Sigmoid colon (tissue), 7 donors: ENCODE data around the gene ALDH3A1. TPM values are rescaled to one million over a fixed set of nuclear protein-coding genes. Genes with fewer than 3 reads are reported as not detected.

Experiments
- DNase-seq: peaks from one replicate; pipeline ENCODE4 v3.0.0-alpha.2; 2019
- H3K27ac ChIP-seq, 4 donors: fragments of 200-600 bp; sonication (generic); one replicate each; pipeline ENCODE4 v1.5.1; 2016 to 2019; ENCODE audit warnings: mild to moderate bottlenecking in 1 of 4
- H3K27me3 ChIP-seq, 3 donors: fragments of 200-600 bp; sonication (generic); one replicate each; pipeline ENCODE4 v1.5.1; 2019; ENCODE audit warnings: mild to moderate bottlenecking in 1 of 3
- H3K36me3 ChIP-seq, 4 donors: fragments of 200-600 bp; sonication (generic); one replicate each; pipeline ENCODE4 v1.5.1; 2016 to 2019
- H3K4me1 ChIP-seq, 4 donors: fragments of 200-600 bp; sonication (generic); one replicate each; pipeline ENCODE4 v1.5.1; 2017 to 2019
- H3K4me3 ChIP-seq, 4 donors: fragments of 200-600 bp; sonication (generic); one replicate each; pipeline ENCODE4 v1.5.1; 2017 to 2019; ENCODE audit warnings: mild to moderate bottlenecking in 2 of 4, moderate library complexity in 1 of 4
- H3K9me3 ChIP-seq, 4 donors: fragments of 200-600 bp in 3 of 4; sonication (generic) in 3 of 4; one replicate each; pipeline versions ENCODE4 v1.5.1 to v1.6.1; 2013 to 2019
- CTCF ChIP-seq, 4 experiments: fragments of 450-650 bp in 3 of 4; fragments of 200-600 bp in 1 of 4; IDR thresholded peaks; one replicate each; pipeline ENCODE4 v1.5.1; 2016 to 2019; ENCODE audit warnings: antibody characterized with exemption in 4 of 4, mild to moderate bottlenecking in 3 of 4, moderate library complexity in 2 of 4
- EP300 ChIP-seq, 4 donors: sonication (generic); formaldehyde crosslinking; IDR thresholded peaks; one replicate each; pipeline ENCODE4 v1.6.1; 2017; ENCODE audit warnings: antibody characterized with exemption in 4 of 4
- POLR2A ChIP-seq, 2 donors: fragments of 450-650 bp; IDR thresholded peaks; one replicate each; pipeline ENCODE4 v1.6.1; 2016; ENCODE audit warnings: antibody characterized with exemption in 2 of 2, mild to moderate bottlenecking in 2 of 2, moderate library complexity in 2 of 2
- POLR2AphosphoS5 ChIP-seq, 4 donors: sonication (generic); formaldehyde crosslinking; IDR thresholded peaks; one replicate each; pipeline ENCODE4 v1.6.1; 2017; ENCODE audit warnings: antibody characterized with exemption in 4 of 4
- WGBS, 2 donors: extraction: QIAGEN DNeasy Blood & Tissue Kit; methylation state at CpG; one replicate each; pipeline ENCODE4 v1.1.7; 2013; 5-methylcytosine and 5-hydroxymethylcytosine counted together
- intact Hi-C: fragments of 100-400 bp; cut with DNase I; formaldehyde crosslinking; loops from one replicate; pipeline ENCODE4 v1.15.1; 2023
- polyA plus RNA-seq, 3 donors: library from polyadenylated mRNA; stranded (reverse); fragments of 200-250 nt; gene quantifications; one replicate each; pipeline ENCODE4 v1.2.3, GENCODE V29; 2013
- total RNA-seq, 4 donors: library from RNA; depleted of rRNA; stranded (reverse); fragments of >200 nt; gene quantifications; one replicate each; pipeline ENCODE4 v1.1.0, GENCODE V29; 2016
- donor health status: healthy with polysubstance abuse.
- donor health status: Bipolar disorder and iron deficiency.
- donor health status: healthy.

Gene ALDH3A1
- total and polyA plus RNA-seq, 7 donors, result 0.16 to 6.0 (median 1.1) TPM

GRCh38 chr17:19723964-19724363 is 24.1 kb downstream of the ALDH3A1 start:
- DNase-seq, result no peak
- peaks cover 0 to 41% (median 35%) of the 10 kb centered on the region in 4 donors for H3K4me1 ChIP-seq
- WGBS, 2 donors, result 94 to 99% methylated on average over 1 of the region's 1 CpG
- intact Hi-C loops, result no loop called here
- no peaks in the 10 kb centered on the region for H3K9me3 ChIP-seq
- peak overlapping the region; percentile 58 to 93 (median 69) for H3K27ac ChIP-seq
- no peaks in the 10 kb centered on the region for H3K27me3 ChIP-seq
- peak overlapping the region in 1 of 4 donors; percentile 44 for H3K4me3 ChIP-seq
- TF ChIP-seq EP300 (IDR thresholded peaks at IDR 0.05) (no peak), POLR2A (IDR thresholded peaks at IDR 0.05) (no peak)
- no peaks in the 10 kb centered on the region for H3K36me3 ChIP-seq

- no peaks in the 10 kb centered on the region for H3K36me3 ChIP-seq
- no peaks in the 10 kb centered on the region for H3K27me3 ChIP-seq
- no peak overlapping the region for H3K4me3 ChIP-seq
- peaks cover 0 to 14% (median 13%) of the 10 kb centered on the region in 4 donors for H3K4me1 ChIP-seq
- TF ChIP-seq CTCF (IDR thresholded peaks at IDR 0.05), result no peak
- no peak for TF ChIP-seq POLR2A (IDR thresholded peaks at IDR 0.05)
- no peak for TF ChIP-seq EP300 (IDR thresholded peaks at IDR 0.05)
- no peak for TF ChIP-seq POLR2AphosphoS5 (IDR thresholded peaks at IDR 0.05)
- intact Hi-C loops, result no loop called here
- DNase-seq, result no peak
- 36 to 50% methylated on average over 9 of the region's 9 CpGs for WGBS, 2 donors
- H3K27ac ChIP-seq, result no peak overlapping the region
- H3K9me3 ChIP-seq, result no peaks in the 10 kb centered on the region
Observed at GRCh38 chr17:19720631-19721426, 27.3 kb downstream of the ALDH3A1 start.

GRCh38 chr17:19720210-19720475 is 28.0 kb downstream of the ALDH3A1 start:
- intact Hi-C loops, result no loop called here
- Histone ChIP-seq H3K27ac (no peak overlapping the region), H3K27me3 (no peaks in the 10 kb centered on the region), H3K4me1 (peaks cover 0 to 13% (median 12%) of the 10 kb centered on the region in 4 donors), H3K9me3 (no peaks in the 10 kb centered on the region), H3K4me3 (no peak overlapping the region), H3K36me3 (no peaks in the 10 kb centered on the region)
- DNase-seq, result no peak
- no peak for TF ChIP-seq POLR2A (IDR thresholded peaks at IDR 0.05)
- 71 to 83% methylated on average over 5 of the region's 5 CpGs for WGBS, 2 donors

- WGBS, 2 donors, result 93 to 96% methylated on average over 23 of the region's 23 CpGs
Observed at GRCh38 chr17:19719355-19720209, 28.5 kb downstream of the ALDH3A1 start.

GRCh38 chr17:19718613-19719354 is 29.3 kb downstream of the ALDH3A1 start:
- intact Hi-C loops, result no loop called here
- Histone ChIP-seq H3K27ac (no peak overlapping the region), H3K36me3 (no peaks in the 10 kb centered on the region), H3K4me3 (no peak overlapping the region), H3K4me1 (peaks cover 0 to under 1% (median 0%) of the 10 kb centered on the region in 4 donors), H3K9me3 (no peaks in the 10 kb centered on the region), H3K27me3 (no peaks in the 10 kb centered on the region)
- DNase-seq, result no peak
- TF ChIP-seq EP300 (IDR thresholded peaks at IDR 0.05) (no peak), POLR2A (IDR thresholded peaks at IDR 0.05) (no peak), POLR2AphosphoS5 (IDR thresholded peaks at IDR 0.05) (no peak), CTCF (IDR thresholded peaks at IDR 0.05) (no peak)
- WGBS, 2 donors, result 85 to 87% methylated on average over 18 of the region's 18 CpGs

More at GRCh38 chr17:19719355-19720209, 28.5 kb downstream of the ALDH3A1 start:
- DNase-seq, result no peak
- H3K27ac ChIP-seq, result no peak overlapping the region
- intact Hi-C loops, result no loop called here
- H3K9me3 ChIP-seq, result no peaks in the 10 kb centered on the region
- TF ChIP-seq POLR2A (IDR thresholded peaks at IDR 0.05) (no peak), CTCF (IDR thresholded peaks at IDR 0.05) (no peak), EP300 (IDR thresholded peaks at IDR 0.05) (no peak), POLR2AphosphoS5 (IDR thresholded peaks at IDR 0.05) (no peak)
- no peaks in the 10 kb centered on the region for H3K36me3 ChIP-seq
- H3K4me3 ChIP-seq, result no peak overlapping the region
- H3K4me1 ChIP-seq, result peaks cover 0 to 8% (median 7%) of the 10 kb centered on the region in 4 donors
- no peaks in the 10 kb centered on the region for H3K27me3 ChIP-seq
